NCI-H128 (cell line): ENCODE measurements around the gene FANCE.
"Not testable (repeated sequence)": the region's sequence is repeated elsewhere in the genome, so short reads cannot be mapped to it uniquely, and the experiment has no call there.

ENCODE experiments used
- DNase-seq: peaks from one replicate; lab custom pipeline; 2025; ENCODE audit not compliant: unreplicated experiment; lab: John Stamatoyannopoulos, UW

Gene FANCE

DNA sequence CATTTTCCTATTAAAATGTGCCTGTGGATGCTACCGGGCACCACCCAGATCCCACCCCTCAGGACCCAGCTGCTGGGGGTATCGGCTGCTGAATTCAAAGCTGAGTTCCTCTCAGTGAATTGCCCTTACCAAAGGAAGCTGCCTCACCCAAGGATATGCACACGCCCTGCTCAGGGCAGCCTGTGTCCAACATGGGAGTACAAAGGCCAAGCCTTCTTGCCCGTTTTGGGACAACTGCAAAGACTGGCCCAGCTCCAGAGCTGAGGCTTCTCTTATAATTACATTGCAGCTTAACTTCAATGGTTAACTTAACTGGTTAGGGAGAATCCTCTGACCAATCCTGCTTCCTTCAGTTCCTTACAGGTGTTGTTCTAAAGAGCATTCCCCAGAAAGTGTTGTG, 19.8 kb upstream of the FANCE start:
- no peak for DNase-seq

DNA sequence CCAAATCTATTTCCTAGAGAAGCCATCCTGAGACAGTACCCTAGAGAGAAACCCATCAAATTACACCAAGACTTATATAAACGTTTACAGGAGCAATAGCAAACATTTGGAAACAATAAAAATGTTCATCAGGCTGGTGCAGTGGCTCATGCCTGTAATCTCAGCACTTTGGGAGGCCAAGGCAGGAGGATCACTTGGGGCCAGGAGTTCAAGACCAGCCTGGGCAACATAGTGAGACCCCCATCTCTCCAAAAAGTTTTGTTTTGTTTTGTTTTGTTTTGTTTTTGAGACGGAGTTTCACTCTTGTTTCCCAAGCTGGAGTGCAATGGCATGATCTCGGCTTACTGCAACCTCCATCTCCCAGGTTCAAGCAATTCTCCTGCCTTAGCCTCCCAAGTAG, 19.4 kb upstream of the FANCE start:
- DNase-seq, result not testable (repeated sequence)

DNA sequence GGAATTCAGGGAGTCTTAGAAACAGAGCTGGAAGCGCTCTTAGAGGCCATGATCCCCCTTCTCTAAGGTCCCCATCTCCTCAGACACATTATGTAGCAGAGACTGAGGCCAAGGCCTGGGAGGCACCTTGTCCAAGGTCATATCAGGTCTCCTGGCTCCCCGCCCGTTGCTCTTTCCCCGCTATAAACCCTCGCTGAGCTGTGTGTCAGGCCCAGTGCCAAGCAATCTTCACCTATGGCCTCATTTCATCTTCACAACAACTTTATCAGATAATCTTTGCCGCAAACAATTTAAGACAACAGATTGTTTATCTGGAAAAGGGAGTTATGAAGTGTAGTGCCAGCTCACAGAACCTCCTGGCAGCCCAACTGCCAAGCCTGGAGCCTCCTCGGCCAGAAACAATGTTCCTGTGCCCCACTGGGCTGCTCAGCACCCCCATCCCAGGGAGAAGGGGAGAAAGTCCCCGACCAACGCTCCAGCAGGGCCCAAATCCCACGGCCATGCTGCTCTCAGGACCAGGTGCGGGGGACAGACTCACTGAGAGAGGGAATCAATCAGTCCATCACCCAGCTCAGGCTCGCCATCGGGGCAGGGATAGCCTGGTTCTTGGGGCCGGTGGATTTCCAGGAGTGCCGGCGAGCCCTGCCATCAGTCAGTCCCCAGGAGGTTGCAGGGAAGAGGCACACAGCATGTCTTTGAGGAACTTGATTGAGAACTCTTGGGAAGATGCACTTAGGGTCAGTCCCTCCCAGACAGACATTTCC, 16.9 kb upstream of the FANCE start:
- DNase-seq, result no peak

DNA sequence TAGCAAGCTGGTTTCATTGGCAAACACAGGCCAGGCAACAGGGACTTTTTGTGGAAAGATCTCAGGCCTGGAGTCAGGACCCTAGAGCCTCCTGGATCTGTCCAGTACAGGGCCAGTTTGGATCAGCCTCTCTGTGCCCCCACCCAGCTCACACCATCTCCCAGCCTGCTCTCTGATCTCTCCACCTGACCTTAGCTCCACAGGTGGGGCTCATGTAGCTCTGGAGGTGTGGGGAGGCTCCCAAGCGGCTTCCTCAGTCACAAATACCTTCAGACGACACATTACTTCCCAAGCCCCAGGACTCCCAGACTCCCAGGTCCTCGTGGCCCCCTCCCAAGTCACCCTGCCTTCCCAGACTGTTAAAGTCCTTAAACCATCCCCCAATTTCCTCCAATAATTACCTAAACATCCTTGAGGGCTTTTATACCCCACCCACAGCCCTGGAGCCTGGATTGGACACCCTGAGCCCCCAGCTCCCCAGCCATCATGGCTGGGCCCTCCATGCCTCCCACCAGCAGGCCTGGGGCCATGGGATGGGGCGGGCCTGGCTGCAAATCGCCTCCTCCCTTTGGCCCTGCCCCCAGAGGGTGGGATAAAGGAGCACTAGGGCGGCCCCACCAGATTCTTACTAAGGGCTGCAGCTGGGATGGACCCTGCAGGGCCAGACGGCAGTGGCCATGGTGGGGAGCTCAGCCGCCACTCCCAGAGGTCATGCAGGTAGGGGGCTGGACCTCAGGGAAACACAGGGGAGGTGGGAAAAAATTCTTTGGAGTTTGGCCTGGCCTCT, 15.9 kb upstream of the FANCE start:
- no peak for DNase-seq

DNA sequence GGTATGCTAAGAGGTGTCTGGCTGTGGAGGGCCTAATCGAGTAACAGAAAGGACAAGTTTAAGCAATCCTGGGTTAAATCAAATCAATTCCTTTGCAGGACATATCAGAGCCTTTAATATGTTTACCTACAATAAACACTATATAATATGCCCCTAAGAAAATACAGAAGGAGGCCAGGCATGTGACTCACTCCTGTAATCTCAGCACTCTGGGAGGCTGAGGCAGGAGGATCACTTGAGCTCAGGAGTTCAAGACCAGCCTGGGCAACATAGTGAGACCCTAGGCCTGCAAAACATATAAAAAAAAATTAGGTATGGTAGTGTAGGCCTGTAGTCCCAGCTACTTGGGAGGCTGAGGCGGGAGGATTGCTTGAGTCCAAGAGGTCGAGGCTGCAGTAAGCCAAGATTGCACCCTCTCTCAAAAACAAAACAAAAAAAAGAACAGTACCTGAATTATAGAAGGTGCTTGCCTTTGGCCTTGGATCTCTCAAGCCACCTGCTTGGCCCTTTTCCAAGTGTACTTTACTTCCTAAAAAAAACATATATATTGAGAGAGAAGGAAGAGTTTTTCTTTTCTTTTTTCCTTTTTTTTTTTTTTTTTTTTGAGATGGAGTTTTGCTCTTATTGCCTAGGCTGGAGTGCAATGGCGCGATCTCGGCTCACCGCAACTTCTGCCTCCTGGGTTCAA, 13.6 kb upstream of the FANCE start:
- DNase-seq, result not testable (repeated sequence)

DNA sequence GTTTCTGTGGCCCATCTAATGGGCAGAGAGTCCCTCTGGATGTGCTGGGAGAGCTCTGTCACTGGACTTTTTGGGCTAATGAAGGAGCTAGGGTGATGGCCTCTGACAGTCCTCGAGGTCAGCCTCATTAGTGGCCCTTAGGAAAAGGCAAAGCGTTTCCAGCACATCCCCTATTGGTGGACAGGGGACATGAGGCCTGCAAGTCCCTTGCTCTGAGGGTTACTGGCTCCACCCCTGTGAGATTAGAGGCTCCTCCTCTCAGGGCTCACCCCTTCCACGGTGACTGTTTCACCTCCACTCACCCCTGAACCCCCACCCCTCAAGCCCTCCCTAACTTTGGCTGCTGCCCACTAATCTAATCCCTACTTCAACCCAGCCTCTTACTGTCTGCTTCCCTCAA, 12.8 kb upstream of the FANCE start:
- DNase-seq, result no peak

DNA sequence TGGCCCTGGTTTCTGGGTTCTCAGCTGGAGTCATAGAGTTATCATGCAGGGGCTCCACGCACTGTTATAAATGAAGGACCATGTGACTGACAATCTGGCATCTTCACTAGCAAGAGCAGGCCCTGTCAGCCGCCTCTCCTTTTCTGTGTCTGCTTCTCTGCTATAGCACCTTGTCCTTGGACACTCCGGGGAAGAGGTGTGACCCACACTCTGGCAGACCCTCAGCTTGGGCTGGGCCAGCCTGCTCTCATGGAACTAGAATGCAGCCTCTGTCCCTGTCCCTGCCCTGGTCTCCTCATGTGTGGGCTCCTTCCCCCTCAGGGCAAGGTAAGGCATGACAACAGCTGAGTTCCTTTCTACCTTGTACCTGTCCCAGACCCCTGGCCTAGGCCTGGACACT, 10.9 kb upstream of the FANCE start:
- DNase-seq, result no peak

DNA sequence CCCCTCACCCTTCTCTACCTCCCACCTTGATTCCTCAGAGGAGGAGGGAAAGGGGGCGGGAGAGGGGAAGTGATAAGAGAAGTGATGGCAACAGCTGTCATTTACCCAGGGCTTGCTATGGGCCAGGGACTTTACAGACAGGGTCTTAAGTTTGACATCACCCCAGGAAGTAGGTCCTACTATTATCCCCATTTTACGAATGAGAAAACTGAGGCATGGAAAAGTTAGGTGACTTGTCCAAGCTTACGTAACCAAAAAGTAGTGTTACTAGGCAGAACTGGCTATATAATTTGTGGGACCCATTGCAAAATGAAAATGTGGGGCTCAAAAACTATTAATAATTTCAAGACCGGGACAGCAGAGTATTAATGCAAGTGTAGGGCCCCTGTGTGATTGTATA, 10.5 kb upstream of the FANCE start:
- DNase-seq, result no peak

DNA sequence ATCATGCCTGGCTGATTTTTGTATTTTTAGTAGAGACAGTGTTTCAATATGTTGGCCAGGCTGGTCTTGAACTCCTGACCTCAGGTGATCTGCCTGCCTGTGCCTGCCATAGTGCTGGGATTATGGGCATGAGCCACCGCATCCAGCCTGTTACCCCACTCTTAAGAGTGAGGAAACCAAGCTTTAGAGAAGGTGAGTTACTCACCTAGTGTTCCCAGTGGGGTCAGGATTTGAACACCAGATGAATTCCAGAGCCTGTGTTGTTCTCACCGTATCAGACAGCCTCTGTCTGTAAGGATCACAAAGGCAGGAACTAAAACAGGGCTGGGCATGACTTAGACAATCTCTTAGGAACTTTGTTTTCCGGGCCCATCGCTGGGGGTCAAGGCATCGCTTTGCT, 9.4 kb upstream of the FANCE start:
- DNase-seq, result no peak

DNA sequence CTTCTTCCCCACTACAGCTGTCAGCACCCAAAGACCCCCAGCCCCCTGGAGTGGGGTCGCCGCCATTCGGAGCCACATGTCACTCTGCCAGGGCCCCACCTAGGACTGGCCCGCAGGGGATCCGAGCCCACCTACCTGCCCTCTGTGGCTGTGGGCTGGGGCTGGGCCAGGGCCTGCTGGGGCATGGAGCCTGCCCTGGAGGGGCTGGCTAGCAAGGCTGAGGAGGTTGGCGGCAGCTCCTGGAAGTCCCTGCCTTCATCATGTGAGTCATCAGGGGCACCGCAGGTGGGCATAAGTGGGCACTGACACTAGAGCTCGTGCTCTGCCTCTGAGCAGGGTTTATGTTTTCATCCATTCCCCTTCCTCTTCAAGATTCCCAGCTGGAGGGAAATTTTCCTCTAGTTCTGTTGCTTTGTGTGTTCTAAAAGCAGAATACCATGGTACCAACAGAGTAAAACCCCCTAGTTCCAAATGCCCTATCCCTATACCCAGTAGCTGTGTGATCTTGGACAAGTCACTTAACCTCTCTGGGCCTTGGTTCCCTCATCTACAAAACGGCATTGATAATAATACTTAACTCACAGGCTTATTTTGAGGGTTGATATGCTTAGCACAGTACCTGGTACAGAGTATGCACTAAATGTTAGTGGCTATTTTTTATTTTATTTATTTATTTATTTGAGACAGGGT, 8.7 kb upstream of the FANCE start:
- no peak for DNase-seq

DNA sequence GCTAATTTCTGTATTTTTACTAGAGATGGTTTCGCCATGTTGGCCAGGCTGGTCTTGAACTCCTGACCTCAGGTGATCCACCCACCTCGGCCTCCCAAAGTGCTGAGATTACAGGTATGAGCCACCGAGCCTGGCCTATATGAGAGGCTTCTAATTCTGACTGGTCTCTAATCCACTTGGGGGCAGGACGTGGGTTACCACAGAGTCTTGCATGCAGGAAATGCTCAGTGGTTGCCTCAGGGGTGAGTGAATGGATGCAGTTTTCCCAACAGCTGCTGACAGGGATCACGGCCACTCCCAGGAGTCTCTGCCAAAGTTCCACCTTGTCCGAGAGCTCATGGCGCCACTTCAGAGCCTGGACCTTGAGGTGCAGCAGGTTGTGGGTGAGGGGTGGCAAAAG, 6.4 kb upstream of the FANCE start:
- DNase-seq, result no peak

DNA sequence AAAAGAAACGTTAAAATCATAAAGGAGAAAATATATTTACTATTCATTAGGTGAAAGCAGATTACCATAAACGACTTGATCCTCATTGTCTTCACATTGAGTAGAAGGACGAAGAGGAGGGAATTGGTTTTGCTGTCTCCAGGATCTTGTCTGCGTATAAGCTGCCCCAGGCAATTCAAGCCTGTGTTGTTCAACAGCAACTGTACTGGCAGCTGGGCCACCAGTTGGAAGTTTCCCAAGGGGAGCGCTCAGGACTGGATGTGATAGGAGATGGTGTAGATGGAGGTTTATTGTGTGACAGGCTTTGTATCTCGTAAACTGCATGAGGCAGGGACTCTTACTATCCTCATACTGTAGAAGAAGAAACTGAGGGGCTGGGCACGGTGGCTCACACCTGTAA, 3.9 kb upstream of the FANCE start:
- no peak for DNase-seq

DNA sequence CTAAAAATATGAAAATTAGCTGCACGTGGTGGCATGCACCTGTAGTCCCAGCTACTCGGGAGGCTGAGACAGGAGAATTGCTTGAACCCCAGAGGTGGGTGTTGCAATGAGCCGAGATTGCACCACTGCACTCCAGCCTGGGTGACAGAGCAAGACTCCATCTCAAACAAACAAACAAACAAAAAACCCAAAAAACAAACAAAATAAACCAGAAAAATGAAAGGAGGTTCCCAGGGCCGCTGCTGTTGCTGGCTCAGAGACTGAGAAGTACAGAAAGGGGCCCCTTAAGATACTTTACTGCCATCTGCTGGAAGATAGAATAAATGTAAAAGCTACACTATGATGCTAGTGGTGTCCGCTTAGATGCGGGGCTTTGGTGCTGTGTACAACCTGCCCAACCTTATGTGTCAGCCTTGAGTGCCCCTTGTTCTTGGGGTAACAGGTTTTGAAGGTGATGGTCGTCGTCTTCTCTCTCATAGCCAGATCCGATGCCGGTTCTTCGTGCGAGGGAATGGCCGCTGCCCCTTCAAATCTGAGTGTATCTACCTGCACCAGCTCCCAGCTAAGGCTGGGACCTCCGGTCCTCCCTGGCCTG, 2.8 kb upstream of the FANCE start:
- DNase-seq, result no peak

DNA sequence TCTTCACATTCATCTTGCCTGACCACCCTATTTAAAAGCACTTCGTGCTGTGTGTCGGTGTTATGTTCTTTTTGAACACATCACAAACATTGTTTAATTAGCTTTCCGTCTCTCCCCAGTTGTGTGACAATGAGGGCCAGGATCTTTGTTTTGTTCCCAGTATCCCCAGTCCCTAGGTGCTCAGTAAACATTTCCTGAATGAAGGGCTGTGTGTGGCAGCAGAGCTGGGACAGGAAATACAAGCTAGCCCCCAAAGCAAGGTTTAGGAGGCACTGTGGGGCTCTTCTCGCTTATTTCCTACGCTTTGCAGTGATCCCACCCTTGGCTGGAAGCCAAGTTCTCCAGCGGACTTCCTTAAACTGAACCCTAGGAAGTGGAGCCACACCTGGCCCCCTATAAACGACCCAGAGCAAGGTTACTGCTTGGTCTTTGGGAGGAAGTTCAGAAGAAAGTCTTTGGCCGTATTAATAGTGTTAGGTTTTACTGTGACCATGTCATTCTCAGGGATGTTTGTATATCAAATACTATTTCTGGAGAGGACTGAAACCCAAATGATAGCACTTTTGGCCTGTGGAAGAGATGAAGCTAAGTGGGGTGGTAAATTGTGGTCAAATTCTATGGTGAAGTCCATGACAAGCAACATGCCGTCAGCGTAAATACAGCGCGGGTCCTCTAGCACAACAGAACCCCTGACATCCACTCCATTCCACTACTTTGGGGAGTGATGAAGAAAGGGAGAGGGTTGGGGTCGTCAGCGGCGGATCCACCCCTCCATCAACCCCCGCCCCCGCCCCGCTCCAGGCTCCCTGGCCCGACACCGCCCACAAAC, 570 bp upstream of the FANCE start:
- no peak for DNase-seq

DNA sequence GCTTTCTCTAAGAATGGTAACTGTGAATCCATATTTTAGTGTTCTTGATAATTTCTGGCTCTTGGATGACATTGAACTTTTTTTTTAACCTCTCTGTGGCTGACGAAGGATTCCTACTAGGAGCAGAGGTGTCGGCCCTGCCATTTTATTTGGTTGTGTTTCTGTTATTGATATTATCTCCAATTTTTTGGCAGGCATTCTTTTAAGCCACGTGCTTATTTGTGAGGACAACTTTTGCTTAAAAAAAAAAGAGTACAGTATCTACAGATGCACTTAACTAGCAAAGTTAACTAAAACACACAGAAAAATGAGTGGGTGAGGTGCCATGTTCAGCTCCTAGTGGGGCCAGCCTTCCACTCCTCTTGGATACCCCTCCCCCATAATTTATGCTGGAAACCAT, 1.1 kb downstream of the FANCE start:
- DNase-seq, result no peak

DNA sequence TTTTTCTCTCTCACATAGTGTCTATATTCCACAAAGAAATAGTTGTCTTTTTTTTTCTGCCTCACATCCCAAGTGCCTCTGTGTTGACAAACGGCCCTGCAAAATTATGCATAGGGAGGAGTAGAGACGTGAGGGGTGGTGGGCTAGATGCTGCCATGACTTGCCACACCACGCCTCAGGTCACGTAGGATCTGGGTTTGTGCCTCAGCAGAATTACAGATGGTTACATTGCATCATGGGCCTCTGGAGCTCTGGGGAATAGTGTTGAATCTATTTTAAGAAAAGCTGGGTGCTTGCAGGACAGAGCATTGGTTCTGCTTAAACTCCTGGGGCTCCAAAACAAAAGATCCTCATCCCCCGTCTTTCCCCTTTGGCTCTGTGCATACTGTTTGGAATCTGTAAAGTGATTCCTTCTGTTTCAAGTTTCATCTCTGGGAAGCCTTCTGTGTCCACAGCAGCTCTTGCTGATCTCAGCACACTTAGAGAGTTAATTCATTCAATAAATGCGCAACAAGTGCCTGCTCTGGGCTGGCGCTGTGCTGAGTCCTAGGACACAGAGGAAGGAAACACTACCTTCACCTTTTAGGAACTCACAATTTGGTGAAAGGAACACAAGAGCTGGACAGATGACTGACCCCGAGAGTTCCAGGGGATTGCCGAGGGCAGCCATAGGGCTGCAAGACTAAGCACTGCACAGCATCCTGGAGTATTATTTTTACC, 2.4 kb downstream of the FANCE start:
- DNase-seq, result no peak

DNA sequence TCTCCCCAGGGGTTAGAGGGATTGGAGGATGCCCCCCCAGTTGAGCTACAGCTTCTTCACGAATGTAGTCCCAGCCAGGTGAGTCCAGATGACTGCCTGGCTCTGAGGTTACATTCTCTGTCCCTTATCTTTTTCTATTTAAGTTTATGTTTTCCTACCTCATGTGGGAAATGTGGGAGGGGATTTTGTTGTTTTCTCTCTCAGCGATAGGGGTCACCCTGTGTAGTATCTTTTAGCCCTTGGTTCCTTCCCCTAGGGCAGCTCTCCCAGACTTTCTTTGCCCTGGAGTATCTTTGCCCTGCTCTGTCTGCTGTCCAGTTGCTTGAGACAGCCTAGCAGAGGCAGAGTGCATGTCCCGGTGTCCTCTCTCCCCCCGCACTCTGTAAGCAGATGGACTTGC, 5.8 kb downstream of the FANCE start:
- DNase-seq, result no peak

DNA sequence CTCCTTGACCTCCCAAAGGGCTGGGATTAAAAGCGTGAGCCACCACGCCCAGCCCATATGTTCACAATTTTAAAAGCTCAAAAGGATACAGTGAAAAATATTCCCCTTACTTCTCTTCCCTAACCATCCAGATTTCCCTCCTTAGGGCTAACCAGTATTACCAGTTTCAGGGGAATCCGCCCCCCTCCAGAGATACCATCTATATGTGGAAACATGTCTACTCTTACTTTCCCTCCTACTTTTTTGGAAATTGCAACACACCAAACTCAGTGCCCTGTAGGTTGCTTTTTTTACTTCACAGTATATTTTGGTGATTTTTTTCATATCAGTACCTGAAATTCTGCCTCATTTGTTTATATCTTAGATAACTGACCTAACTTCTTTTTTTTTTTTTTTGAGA, 9.1 kb downstream of the FANCE start:
- DNase-seq, result no peak

DNA sequence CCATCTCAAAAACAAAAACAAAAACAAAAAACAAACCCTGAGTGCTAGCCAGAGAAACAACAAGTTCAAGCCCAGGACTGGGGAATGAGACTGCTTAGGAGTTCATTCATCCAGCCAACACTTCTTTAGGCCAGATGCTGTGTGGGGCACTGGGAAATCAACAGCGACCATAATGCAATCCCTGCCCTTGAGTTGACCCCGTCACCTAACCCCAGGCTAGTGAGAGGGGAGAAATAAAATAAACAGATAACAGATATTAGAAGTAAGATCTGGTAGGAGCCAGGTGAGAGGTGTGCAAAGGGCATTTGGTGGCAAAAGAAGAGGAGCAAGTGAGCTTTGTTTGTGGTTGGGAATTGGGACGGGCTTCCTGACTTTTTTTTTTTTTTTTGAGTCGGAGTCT, 11.2 kb downstream of the FANCE start:
- no peak for DNase-seq

DNA sequence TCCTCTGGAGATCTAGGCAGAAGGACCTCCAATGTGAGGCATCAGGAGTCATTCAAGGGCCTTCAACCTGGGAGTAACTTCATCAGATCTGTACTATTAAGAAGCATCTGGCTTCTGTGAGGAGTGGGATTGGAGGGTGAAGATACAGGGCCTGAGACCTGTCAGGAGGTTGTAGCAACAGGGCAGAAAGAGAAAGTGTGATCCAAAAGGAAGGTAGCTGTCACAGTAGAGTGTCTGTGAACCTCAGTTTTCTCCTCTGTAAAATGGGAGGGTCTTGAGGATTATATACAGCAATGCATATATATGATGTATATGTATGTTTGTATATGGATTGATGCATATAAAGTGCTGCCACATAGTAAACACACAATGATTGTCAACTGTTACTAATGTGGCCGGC, 13.5 kb downstream of the FANCE start:
- DNase-seq, result no peak
